Fibroblast of lung (primary cell): ENCODE data around the gene AQP2. TPM values are rescaled to one million over a fixed set of nuclear protein-coding genes. Genes with fewer than 3 reads are reported as not detected.

Experiments used
- DNase-seq, 2 donors: peaks; one replicate each; pipeline versions ENCODE4 v3.0.0 to v3.0.0-alpha.2; 2010; ENCODE audit warnings: low read depth in 2 of 2
- H2AFZ ChIP-seq: 2 replicates; pipeline ENCODE4 v1.5.1; 2012; ENCODE audit warnings: low read length, control low read depth, inconsistent platforms
- H3K27ac ChIP-seq: 2 replicates; pipeline ENCODE4 v1.5.1; 2011; ENCODE audit warnings: low read length, control low read depth; ENCODE audit not compliant: insufficient read depth
- H3K27me3 ChIP-seq: 2 replicates; pipeline ENCODE4 v1.5.1; 2011; ENCODE audit warnings: mild to moderate bottlenecking, low read length; ENCODE audit not compliant: control insufficient read depth, insufficient read depth
- H3K36me3 ChIP-seq: 2 replicates; pipeline ENCODE4 v1.5.1; 2011; ENCODE audit warnings: low read length; ENCODE audit not compliant: control insufficient read depth, insufficient read depth
- H3K4me1 ChIP-seq: 2 replicates; pipeline ENCODE4 v1.5.1; 2011; ENCODE audit warnings: low read length; ENCODE audit not compliant: control insufficient read depth, insufficient read depth; ENCODE audit errors: extremely low read depth
- H3K4me2 ChIP-seq: 2 replicates; pipeline ENCODE4 v1.5.1; 2011; ENCODE audit warnings: low read length, control low read depth; ENCODE audit not compliant: insufficient read depth; ENCODE audit errors: extremely low read depth
- H3K4me3 ChIP-seq, 4 experiments: fragments of 200-600 bp in 1 of 4; sonication (generic) in 1 of 4; replicated peaks in 1 of 4; 2 replicates each; pipeline ENCODE4 v1.5.1; 2011 to 2016; ENCODE audit warnings: low read length in 4 of 4, low read depth in 3 of 4, mild to moderate bottlenecking in 3 of 4, control low read depth in 2 of 4, inconsistent platforms in 1 of 4, mixed read lengths in 1 of 4; ENCODE audit not compliant: insufficient read depth in 1 of 4; ENCODE audit errors: control extremely low read depth in 1 of 4
- H3K79me2 ChIP-seq: 2 replicates; pipeline ENCODE4 v1.5.1; 2012; ENCODE audit warnings: mild to moderate bottlenecking, low read length, inconsistent platforms; ENCODE audit not compliant: control insufficient read depth, insufficient read depth
- H3K9ac ChIP-seq: 2 replicates; pipeline ENCODE4 v1.5.1; 2011; ENCODE audit warnings: mild to moderate bottlenecking, low read length, control low read depth; ENCODE audit not compliant: insufficient read depth
- H3K9me3 ChIP-seq: 2 replicates; pipeline ENCODE4 v1.5.1; 2012; ENCODE audit warnings: low read depth, low read length; ENCODE audit not compliant: control insufficient read depth, insufficient read depth
- H4K20me1 ChIP-seq: 2 replicates; pipeline ENCODE4 v1.5.1; 2011; ENCODE audit warnings: low read length; ENCODE audit not compliant: control insufficient read depth, insufficient read depth; ENCODE audit errors: extremely low read depth
- CTCF ChIP-seq, 2 donors: IDR thresholded peaks in 1 of 2; conservative IDR thresholded peaks in 1 of 2; 1 replicate in 1 of 2; 2 replicates in 1 of 2; pipeline ENCODE4 v1.5.1; 2011 to 2012; ENCODE audit warnings: low read length in 2 of 2, control low read depth in 1 of 2, inconsistent platforms in 1 of 2, low read depth in 1 of 2, mild to moderate bottlenecking in 1 of 2
- EZH2 ChIP-seq: IDR thresholded peaks from 2 replicates; pipeline ENCODE4 v1.5.1; 2012; ENCODE audit warnings: low read length, control low read depth, mild to moderate bottlenecking; ENCODE audit errors: missing control alignments
- polyA plus RNA-seq, 2 donors: library from polyadenylated mRNA; depleted of rRNA in 1 of 2; stranded (reverse) in 1 of 2; unstranded in 1 of 2; fragments of >200 nt; gene quantifications; 2 replicates each; pipeline ENCODE4 v1.2.1, GENCODE V29; 2011 to 2012; ENCODE audit warnings: missing spikeins in 1 of 2
- total RNA-seq: library from RNA; depleted of rRNA; stranded (reverse); fragments of >200 nt; gene quantifications from 2 replicates; pipeline ENCODE4 v1.2.1, GENCODE V29; 2014

The AQP2 gene
- total and polyA plus RNA-seq, 2 donors (not counting 1 experiment from before 2014, with no cell fraction given), result not detected

- no peak for DNase-seq
- TF ChIP-seq EZH2 (no peak), CTCF (conservative IDR thresholded peaks at IDR 0.05 in 1 of 2, IDR thresholded peaks at IDR 0.05 in 1 of 2; ENCODE audit: low read depth in 1 of 2, low read length in 2 of 2) (no peak)
- H3K4me2 ChIP-seq, result no peak overlapping the region
- H3K79me2 ChIP-seq, result no peaks in the 10 kb centered on the region
- peaks cover 52% of the 10 kb centered on the region for H3K27me3 ChIP-seq
- no peak overlapping the region for H3K27ac ChIP-seq
- peaks cover 2% of the 10 kb centered on the region for H3K4me1 ChIP-seq
- H3K9me3 ChIP-seq, result no peaks in the 10 kb centered on the region
- no peaks in the 10 kb centered on the region for H4K20me1 ChIP-seq
- no peaks in the 10 kb centered on the region for H3K36me3 ChIP-seq
- no peak overlapping the region for H2AFZ ChIP-seq
- no peak overlapping the region for H3K9ac ChIP-seq
- no peak overlapping the region for H3K4me3 ChIP-seq
Observed at GRCh38 chr12:49968471-49968870, 17.9 kb downstream of the AQP2 start.

DNA sequence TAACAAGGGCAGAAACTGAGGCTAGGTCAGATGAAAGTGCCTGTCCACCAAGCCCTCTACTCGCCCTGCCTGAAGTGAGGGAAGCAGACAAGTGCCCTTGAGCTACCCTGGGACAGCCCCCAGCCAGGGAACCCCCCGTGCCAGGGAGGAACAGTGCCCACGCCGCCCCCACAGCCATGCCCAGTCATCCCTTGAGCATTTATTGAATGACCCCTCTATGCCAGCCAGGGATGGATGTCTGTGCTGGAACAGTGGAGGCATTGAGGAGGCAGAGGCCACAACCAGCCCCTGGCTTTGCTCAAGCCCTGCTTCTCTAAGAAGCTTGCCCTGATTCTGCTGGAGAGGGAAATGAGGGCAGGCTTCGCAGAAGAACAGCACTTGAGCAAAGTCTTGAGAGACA is 18.5 kb downstream of the AQP2 start:
- no peaks in the 10 kb centered on the region for H3K9me3 ChIP-seq
- no peak for DNase-seq
- peaks cover 2% of the 10 kb centered on the region for H3K4me1 ChIP-seq
- TF ChIP-seq EZH2, result no peak
- no peak for TF ChIP-seq CTCF (conservative IDR thresholded peaks at IDR 0.05 in 1 of 2, IDR thresholded peaks at IDR 0.05 in 1 of 2; ENCODE audit: low read depth in 1 of 2, low read length in 2 of 2)
- H3K79me2 ChIP-seq, result no peaks in the 10 kb centered on the region
- H3K4me2 ChIP-seq, result no peak overlapping the region
- no peaks in the 10 kb centered on the region for H3K36me3 ChIP-seq
- H2AFZ ChIP-seq, result no peak overlapping the region
- no peak overlapping the region for H3K4me3 ChIP-seq
- peaks cover 47% of the 10 kb centered on the region for H3K27me3 ChIP-seq
- no peak overlapping the region for H3K27ac ChIP-seq
- no peak overlapping the region for H3K9ac ChIP-seq
- H4K20me1 ChIP-seq, result no peaks in the 10 kb centered on the region

DNA sequence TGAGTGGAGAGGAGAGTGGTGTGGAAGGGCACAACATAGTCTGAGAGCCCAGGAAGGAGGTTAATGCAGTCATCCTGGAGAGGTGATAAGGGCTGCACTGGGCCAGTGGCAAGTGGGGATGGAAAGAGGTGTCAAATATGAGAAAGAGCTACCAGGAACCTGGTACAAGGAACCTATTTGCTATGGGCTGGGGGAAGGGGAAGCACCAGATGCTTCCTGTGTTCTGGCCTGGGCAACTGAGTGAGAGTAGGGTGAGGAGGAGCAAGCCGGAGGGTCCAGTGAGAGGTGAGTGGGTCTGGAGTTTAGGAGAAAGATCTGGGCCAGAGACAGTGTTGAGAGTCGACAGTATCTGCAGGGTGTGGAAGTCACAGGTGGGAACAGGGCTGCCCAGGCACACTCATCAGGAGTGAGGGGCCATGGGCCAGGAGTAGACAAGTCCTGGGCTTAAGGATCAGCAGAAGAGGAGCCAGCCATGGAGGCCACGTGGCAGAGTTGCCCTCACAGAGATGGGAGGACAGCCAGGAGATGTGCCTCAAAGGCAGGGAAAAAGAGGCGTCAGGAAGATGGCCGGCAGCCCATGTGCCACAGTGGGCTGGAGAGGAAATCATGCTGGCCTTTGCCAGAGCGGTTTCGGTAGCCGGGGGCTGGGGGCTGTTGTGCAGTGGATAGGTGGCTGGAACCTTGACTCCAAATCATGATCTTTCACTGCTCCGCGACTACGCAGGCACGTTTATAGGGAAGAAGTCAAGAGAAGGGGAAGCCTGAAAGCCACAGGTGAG is 19.3 kb downstream of the AQP2 start:
- H3K9ac ChIP-seq, result no peak overlapping the region
- H3K4me1 ChIP-seq, result peaks cover 2% of the 10 kb centered on the region
- peaks cover 39% of the 10 kb centered on the region for H3K27me3 ChIP-seq
- no peaks in the 10 kb centered on the region for H3K36me3 ChIP-seq
- H3K4me3 ChIP-seq, result no peak overlapping the region
- H4K20me1 ChIP-seq, result no peaks in the 10 kb centered on the region
- TF ChIP-seq CTCF (conservative IDR thresholded peaks at IDR 0.05 in 1 of 2, IDR thresholded peaks at IDR 0.05 in 1 of 2; ENCODE audit: low read depth in 1 of 2, low read length in 2 of 2) (no peak), EZH2 (no peak)
- H3K4me2 ChIP-seq, result no peak overlapping the region
- no peak overlapping the region for H2AFZ ChIP-seq
- no peak for DNase-seq
- no peaks in the 10 kb centered on the region for H3K9me3 ChIP-seq
- H3K79me2 ChIP-seq, result no peaks in the 10 kb centered on the region
- no peak overlapping the region for H3K27ac ChIP-seq
